Mesenchymal stem cell (in vitro differentiated cells and primary cell): ENCODE results near the gene RNU6-9. TPM values are rescaled to one million over a fixed set of nuclear protein-coding genes. Genes with fewer than 3 reads are reported as not detected.
A peak's percentile ranks its signal among the peaks of the same experiment; 100 is the strongest.

Experiments used
- DNase-seq: peaks from one replicate; pipeline ENCODE4 v3.0.0-alpha.2; 2013
- H2AFZ ChIP-seq: one replicate; pipeline ENCODE4 v1.6.1; 2013; ENCODE audit warnings: low read depth, mild to moderate bottlenecking, control low read depth, inconsistent platforms, low read length, moderate library complexity
- H2AK5ac ChIP-seq: 2 replicates; pipeline ENCODE4 v1.6.1; 2013; ENCODE audit warnings: low read length, moderate library complexity, mild to moderate bottlenecking, inconsistent platforms; ENCODE audit not compliant: severe bottlenecking
- H2BK120ac ChIP-seq: one replicate; pipeline ENCODE4 v1.6.1; 2013; ENCODE audit warnings: low read depth, mild to moderate bottlenecking, inconsistent platforms, low read length, moderate library complexity
- H2BK12ac ChIP-seq, 2 experiments: one replicate each; pipeline ENCODE4 v1.6.1; 2013; ENCODE audit warnings: inconsistent platforms in 2 of 2, low read length in 2 of 2, mild to moderate bottlenecking in 2 of 2, moderate library complexity in 2 of 2, control low read depth in 1 of 2
- H2BK15ac ChIP-seq: one replicate; pipeline ENCODE4 v1.6.1; 2013; ENCODE audit warnings: mild to moderate bottlenecking, low read depth, inconsistent platforms; ENCODE audit not compliant: poor library complexity, severe bottlenecking
- H2BK5ac ChIP-seq: 2 replicates; pipeline ENCODE4 v1.6.1; 2013; ENCODE audit warnings: low read depth, mild to moderate bottlenecking, low read length, control low read depth, inconsistent platforms; ENCODE audit not compliant: poor library complexity, severe bottlenecking
- H3K14ac ChIP-seq, 2 experiments: one replicate each; pipeline ENCODE4 v1.6.1; 2013; ENCODE audit warnings: inconsistent platforms in 2 of 2, low read length in 2 of 2, control low read depth in 1 of 2, mild to moderate bottlenecking in 1 of 2, moderate library complexity in 1 of 2
- H3K18ac ChIP-seq, 2 experiments: one replicate each; pipeline ENCODE4 v1.6.1; 2013; ENCODE audit warnings: inconsistent platforms in 2 of 2, low read length in 2 of 2, control low read depth in 1 of 2, low read depth in 1 of 2, mild to moderate bottlenecking in 1 of 2
- H3K23ac ChIP-seq, 2 experiments: one replicate each; pipeline ENCODE4 v1.6.1; 2013; ENCODE audit warnings: inconsistent platforms in 2 of 2, low read length in 2 of 2, mild to moderate bottlenecking in 2 of 2, moderate library complexity in 2 of 2, control low read depth in 1 of 2
- H3K27ac ChIP-seq: 2 replicates; pipeline ENCODE4 v1.5.1; 2013; ENCODE audit warnings: mild to moderate bottlenecking, moderate library complexity, low read length, control low read depth, inconsistent platforms; ENCODE audit not compliant: poor library complexity, severe bottlenecking
- H3K27me3 ChIP-seq, 2 experiments: 2 replicates each; pipeline versions ENCODE4 v1.6.1 to v1.7.0; 2013; ENCODE audit warnings: low read length in 2 of 2, mild to moderate bottlenecking in 2 of 2, moderate library complexity in 2 of 2, control low read depth in 1 of 2, inconsistent platforms in 1 of 2; ENCODE audit not compliant: control insufficient read depth in 1 of 2, insufficient read depth in 1 of 2
- H3K36me3 ChIP-seq, 2 experiments: 2 replicates each; pipeline versions ENCODE4 v1.6.1 to v1.7.0; 2013; ENCODE audit warnings: low read length in 2 of 2, control low read depth in 1 of 2, inconsistent platforms in 1 of 2, low read depth in 1 of 2, mild to moderate bottlenecking in 1 of 2; ENCODE audit not compliant: insufficient read depth in 2 of 2, control insufficient read depth in 1 of 2
- H3K4ac ChIP-seq, 2 experiments: one replicate each; pipeline ENCODE4 v1.6.1; 2013; ENCODE audit warnings: inconsistent platforms in 2 of 2, low read length in 2 of 2, mild to moderate bottlenecking in 2 of 2, moderate library complexity in 2 of 2, control low read depth in 1 of 2, low read depth in 1 of 2
- H3K4me1 ChIP-seq: 2 replicates; pipeline ENCODE4 v1.6.1; 2013; ENCODE audit warnings: low read depth, low read length, control low read depth; ENCODE audit not compliant: control insufficient read depth, insufficient read depth
- H3K4me2 ChIP-seq: 2 replicates; pipeline ENCODE4 v1.6.1; 2013; ENCODE audit warnings: low read length, mild to moderate bottlenecking, inconsistent platforms; ENCODE audit not compliant: poor library complexity, severe bottlenecking
- H3K4me3 ChIP-seq, 2 experiments: 2 replicates each; pipeline versions ENCODE4 v1.5.1 to v1.7.0; 2013; ENCODE audit warnings: low read length in 2 of 2, mild to moderate bottlenecking in 2 of 2, control low read depth in 1 of 2, low read depth in 1 of 2; ENCODE audit not compliant: insufficient read depth in 1 of 2
- H3K79me1 ChIP-seq: replicated peaks from 2 replicates; pipeline ENCODE4 v1.6.1; 2013; ENCODE audit warnings: mild to moderate bottlenecking, control low read depth, low read length, inconsistent platforms; ENCODE audit not compliant: poor library complexity, severe bottlenecking
- H3K9ac ChIP-seq: 2 replicates; pipeline ENCODE4 v1.7.0; 2013; ENCODE audit warnings: mild to moderate bottlenecking, low read length, moderate library complexity
- H3K9me3 ChIP-seq: 2 replicates; pipeline ENCODE4 v1.7.0; 2013; ENCODE audit warnings: mild to moderate bottlenecking, low read length; ENCODE audit not compliant: control insufficient read depth
- H4K8ac ChIP-seq: one replicate; pipeline ENCODE4 v1.6.1; 2013; ENCODE audit warnings: inconsistent platforms, mild to moderate bottlenecking, low read length, moderate library complexity
- H4K91ac ChIP-seq: one replicate; pipeline ENCODE4 v1.6.1; 2013; ENCODE audit warnings: mild to moderate bottlenecking, low read length, inconsistent platforms
- WGBS: methylation state at CpG from one replicate; pipeline ENCODE4 v1.1.7; 2013; ENCODE audit warnings: mixed read lengths; 5-methylcytosine and 5-hydroxymethylcytosine counted together
- small RNA-seq: library from polyadenylated mRNA; stranded (forward); fragments of <200 nt; extraction: miRNeasy Mini kit (QIAGEN cat#:217004); gene quantifications from one replicate; pipeline ENCODE3, GENCODE V24; 2013; ENCODE audit warnings: low read depth

RNU6-9 gene

DNA sequence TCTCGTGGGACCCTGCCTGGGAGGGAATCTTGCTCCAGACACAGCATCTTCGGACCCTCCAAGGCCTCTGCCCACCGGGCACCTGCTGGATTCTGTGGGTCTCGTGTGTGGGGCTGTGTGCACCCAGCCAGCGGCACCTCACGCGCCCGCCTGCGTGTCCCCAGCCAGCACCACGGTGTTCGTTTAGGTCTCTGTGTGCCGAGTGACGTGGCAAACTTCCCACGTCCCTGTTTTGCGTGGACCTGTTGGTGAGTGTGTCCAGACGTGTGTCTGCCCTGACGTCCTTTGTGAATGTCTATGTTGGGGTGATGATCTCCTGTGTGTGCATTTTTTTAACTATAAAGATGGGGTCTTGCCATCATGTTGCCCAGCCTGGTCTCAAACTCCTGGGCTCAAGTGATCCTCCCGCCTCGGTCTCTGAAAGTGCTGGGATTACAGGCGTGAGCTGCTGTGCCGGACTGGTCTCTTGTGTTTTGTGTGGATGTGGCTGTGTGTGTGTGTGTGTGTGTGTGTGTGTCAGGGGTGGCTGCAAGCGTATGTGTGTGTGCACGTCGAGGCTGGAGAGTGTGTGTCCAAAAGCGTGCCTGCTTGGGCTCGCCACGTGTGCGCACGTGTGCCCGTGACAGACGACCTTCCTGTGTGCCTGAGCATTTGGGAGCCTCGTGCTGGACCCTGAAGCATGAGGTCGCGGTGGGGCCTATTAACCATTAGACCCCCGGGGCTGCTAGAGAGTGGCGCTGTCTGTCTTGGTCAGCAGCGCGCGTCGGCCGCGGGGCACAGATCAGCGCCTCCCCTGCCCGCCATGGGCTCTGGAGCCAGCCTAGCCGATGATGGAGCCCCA, 48.2 kb downstream of the RNU6-9 start:
- H4K8ac ChIP-seq: peak overlapping the region; percentile 40
- no peak overlapping the region for H3K18ac ChIP-seq
- no peaks in the 10 kb centered on the region for H3K79me1 ChIP-seq
- H3K36me3 ChIP-seq: peaks cover 38 to 91% of the 10 kb centered on the region in 2 experiments
- H3K4me3 ChIP-seq: peak overlapping the region in 1 of 2 experiments; percentile 2
- H3K4me2 ChIP-seq: no peak overlapping the region
- no peaks in the 10 kb centered on the region for H3K27me3 ChIP-seq
- no peak overlapping the region for H3K27ac ChIP-seq
- no peak overlapping the region for H2BK15ac ChIP-seq
- no peak overlapping the region for H2AFZ ChIP-seq
- H3K4me1 ChIP-seq: peaks cover 53% of the 10 kb centered on the region
- no peak overlapping the region for H3K23ac ChIP-seq
- no peak for DNase-seq
- no peak overlapping the region for H2BK5ac ChIP-seq
- no peak overlapping the region for H3K14ac ChIP-seq
- no peak overlapping the region for H2BK12ac ChIP-seq
- no peak overlapping the region for H2AK5ac ChIP-seq
- no peaks in the 10 kb centered on the region for H3K9me3 ChIP-seq
- H3K9ac ChIP-seq: no peak overlapping the region
- peak overlapping the region; percentile 30 for H4K91ac ChIP-seq
- no peak overlapping the region for H3K4ac ChIP-seq
- 95% methylated on average over 45 of the region's 45 CpGs for WGBS
- no peak overlapping the region for H2BK120ac ChIP-seq

- H2AK5ac ChIP-seq: no peak overlapping the region
- H3K36me3 ChIP-seq: peaks cover 37 to 88% of the 10 kb centered on the region in 2 experiments
- H4K8ac ChIP-seq: peak overlapping the region; percentile 40
- no peak overlapping the region for H2BK15ac ChIP-seq
- no peaks in the 10 kb centered on the region for H3K9me3 ChIP-seq
- 95% methylated on average over 32 of the region's 32 CpGs for WGBS
- H4K91ac ChIP-seq: no peak overlapping the region
- H3K4me1 ChIP-seq: peaks cover 54% of the 10 kb centered on the region
- H2BK12ac ChIP-seq: no peak overlapping the region
- H3K4ac ChIP-seq: no peak overlapping the region
- H3K9ac ChIP-seq: no peak overlapping the region
- H3K79me1 ChIP-seq: no peaks in the 10 kb centered on the region
- H3K14ac ChIP-seq: no peak overlapping the region
- no peaks in the 10 kb centered on the region for H3K27me3 ChIP-seq
- H2BK120ac ChIP-seq: no peak overlapping the region
- no peak for DNase-seq
- H3K4me2 ChIP-seq: no peak overlapping the region
- H2BK5ac ChIP-seq: no peak overlapping the region
- no peak overlapping the region for H3K4me3 ChIP-seq
- no peak overlapping the region for H2AFZ ChIP-seq
- no peak overlapping the region for H3K27ac ChIP-seq
- no peak overlapping the region for H3K23ac ChIP-seq
- no peak overlapping the region for H3K18ac ChIP-seq
Measured at GRCh38 chr19:942133-942645, 48.9 kb downstream of the RNU6-9 start.

Small RNA genes lying within 50 kb of the gene (small RNA-seq; reads per million reads assigned to genes)
- gene RNU6-9: not detected
